ENCODE data around the gene RAPGEF5. TPM values are rescaled to one million over a fixed set of nuclear protein-coding genes. Genes with fewer than 3 reads are reported as not detected.

Gene RAPGEF5
- polyA plus RNA-seq, 1 of the 3 experiments (the other 2 are of a cell fraction): 1.2 TPM

- TF ChIP-seq SIN3A (IDR thresholded peaks at IDR 0.05; ENCODE audit: borderline replicate concordance, low read depth, low read length) (no peak), NFIC (IDR thresholded peaks at IDR 0.05; ENCODE audit: borderline replicate concordance) (no peak), NRF1 (IDR thresholded peaks at IDR 0.05; ENCODE audit: low read depth, low read length) (no peak), RXRA (IDR thresholded peaks at IDR 0.05; ENCODE audit: borderline replicate concordance, low read depth) (no peak), EZH2phosphoT487 (IDR thresholded peaks at IDR 0.05; ENCODE audit: borderline replicate concordance, low read depth) (no peak), RFX5 (IDR thresholded peaks at IDR 0.05; ENCODE audit: low read length) (no peak), FOXM1 (IDR thresholded peaks at IDR 0.05; ENCODE audit: low read depth) (no peak), REST (IDR thresholded peaks at IDR 0.05; ENCODE audit: low read depth, low read length) (no peak), RCOR1 (IDR thresholded peaks at IDR 0.05; ENCODE audit: low read length) (no peak), GABPA (IDR thresholded peaks at IDR 0.05; ENCODE audit: low read depth) (no peak), ELF1 (IDR thresholded peaks at IDR 0.05) (no peak), SMC3 (IDR thresholded peaks at IDR 0.05; ENCODE audit: low read depth, low read length) (no peak), EP300 (IDR thresholded peaks at IDR 0.05; ENCODE audit: borderline replicate concordance in 1 of 2, low read depth in 1 of 2, low read length in 1 of 2) (no peak)
These were observed 60.7 kb downstream of the RAPGEF5 start (continued) for GRCh38 chr7:22296265-22296566.

GRCh38 chr7:22295402-22296264 is 61.3 kb downstream of the RAPGEF5 start:
- Histone ChIP-seq H3K4me1 (ENCODE audit: control insufficient read depth in 1 of 2, insufficient read depth in 2 of 2, low read depth in 1 of 2, low read length in 1 of 2) (no peaks in the 10 kb centered on the region), H4K20me1 (ENCODE audit: insufficient read depth) (no peaks in the 10 kb centered on the region), H3K79me2 (ENCODE audit: insufficient read depth) (no peaks in the 10 kb centered on the region), H3K9ac (no peak overlapping the region), H3K27ac (ENCODE audit: low read depth in 2 of 2, low read length in 1 of 2) (no peak overlapping the region), H3F3A (replicated peaks; ENCODE audit: insufficient read depth) (no peaks in the 10 kb centered on the region), H3K36me3 (replicated peaks in 1 of 2; ENCODE audit: control insufficient read depth in 1 of 2, insufficient read depth in 2 of 2, low read length in 1 of 2) (peaks cover 9% of the 10 kb centered on the region in 2 experiments), H3K27me3 (ENCODE audit: insufficient read depth) (no peaks in the 10 kb centered on the region), H2AFZ (ENCODE audit: low read depth) (no peak overlapping the region), H3K9me2 (no peaks in the 10 kb centered on the region), H3K9me3 (peaks cover 3% of the 10 kb centered on the region; the same call in 1 of the 2 replicates), H3K4me3 (ENCODE audit: low read depth in 2 of 2, low read length in 1 of 2) (no peak overlapping the region), H3K4me2 (no peak overlapping the region)
- WGBS (ENCODE audit: low lambda C conversion rate): 74% methylated on average over 4 of the region's 4 CpGs
- POLR2A ChIA-PET: no interaction called here
- TF ChIP-seq RXRA (IDR thresholded peaks at IDR 0.05; ENCODE audit: borderline replicate concordance, low read depth): no peak
- TF ChIP-seq PBX3 (IDR thresholded peaks at IDR 0.05): no peak
- TF ChIP-seq SMC3 (IDR thresholded peaks at IDR 0.05; ENCODE audit: low read depth, low read length): peak; percentile 18; the same call in 1 of the 2 replicates
- TF ChIP-seq GATA2 (CRISPR knock-in tag; IDR thresholded peaks at IDR 0.05): no peak
- TF ChIP-seq RAD21 (IDR thresholded peaks at IDR 0.05; ENCODE audit: low read length): peak; percentile 47
- TF ChIP-seq CTCF (IDR thresholded peaks at IDR 0.05): peak; percentile 44
- CTCF ChIA-PET: interaction anchor here (0.9 to 1.8 kb wide), 3 partner anchors 184 to 262 kb away, joined by 3 to 12 read pairs (median 3); no protein-coding TSS in a partner anchor
- DNase-seq: no peak
